Activated T-helper 9 cell treated with anti-CD3 and anti-CD28 coated beads, Interleukin-2, amount 50 U/mL, for 16 hours (primary cell): ENCODE measurements around the gene SORL1.
"Not testable (repeated sequence)": the region's sequence is repeated elsewhere in the genome, so short reads cannot be mapped to it uniquely, and the experiment has no call there.

Experiments
- DNase-seq: peaks from one replicate; pipeline ENCODE4 v3.0.0-alpha.2; 2020; ENCODE audit warnings: low read depth

The SORL1 gene

GRCh38 chr11:121563900-121564822, 112.0 kb downstream of the SORL1 start:
- no peak for DNase-seq

- DNase-seq = no peak
Measured at GRCh38 chr11:121564948-121565684, 113.0 kb downstream of the SORL1 start.

- no peak for DNase-seq
Measured at GRCh38 chr11:121566279-121567168, 114.4 kb downstream of the SORL1 start.

- no peak for DNase-seq
Measured at GRCh38 chr11:121567995-121568394, 115.9 kb downstream of the SORL1 start.

GRCh38 chr11:121569332-121570299, 117.5 kb downstream of the SORL1 start:
- not testable (repeated sequence) for DNase-seq

- DNase-seq = no peak
Measured at GRCh38 chr11:121570453-121570852, 118.3 kb downstream of the SORL1 start.

GRCh38 chr11:121571506-121571905, 119.4 kb downstream of the SORL1 start:
- DNase-seq = no peak

GRCh38 chr11:121572571-121573059, 120.5 kb downstream of the SORL1 start:
- no peak for DNase-seq

GRCh38 chr11:121574801-121575200, 122.7 kb downstream of the SORL1 start:
- no peak for DNase-seq

- DNase-seq = no peak
Measured at GRCh38 chr11:121575250-121575962, 123.3 kb downstream of the SORL1 start.

GRCh38 chr11:121575963-121576290, 123.8 kb downstream of the SORL1 start:
- no peak for DNase-seq

- DNase-seq = no peak
Measured at GRCh38 chr11:121576531-121576930, 124.4 kb downstream of the SORL1 start.

GRCh38 chr11:121577106-121577848, 125.2 kb downstream of the SORL1 start:
- DNase-seq = no peak

- no peak for DNase-seq
Measured at GRCh38 chr11:121578251-121578976, 126.3 kb downstream of the SORL1 start.

- DNase-seq = no peak
Measured at GRCh38 chr11:121580154-121580553, 128.0 kb downstream of the SORL1 start.

- DNase-seq = no peak
Measured at GRCh38 chr11:121581607-121582006, 129.5 kb downstream of the SORL1 start.

- no peak for DNase-seq
Measured at GRCh38 chr11:121582296-121582695, 130.2 kb downstream of the SORL1 start.

GRCh38 chr11:121583825-121584224, 131.7 kb downstream of the SORL1 start:
- no peak for DNase-seq

GRCh38 chr11:121586750-121587149, 134.6 kb downstream of the SORL1 start:
- DNase-seq = no peak
